H1 (cell line): ENCODE data around the gene RNFT2. TPM values are rescaled to one million over a fixed set of nuclear protein-coding genes. Genes with fewer than 3 reads are reported as not detected.

Experiments
- CTCF ChIA-PET: fragments of 300-600 bp; sonication (Branson Sonifier 250); formaldehyde crosslinking; loops from one replicate; lab custom pipeline; 2021; ENCODE audit not compliant: partially characterized antibody; lab: Charles Lee
- POLR2A ChIA-PET: fragments of 300-600 bp; sonication (Branson Sonifier 250); formaldehyde crosslinking; loops from one replicate; lab custom pipeline; 2021; ENCODE audit warnings: inconsistent platforms; ENCODE audit not compliant: partially characterized antibody; lab: Charles Lee
- DNase-seq, 2 experiments: peaks; one replicate each; pipeline versions ENCODE4 v3.0.0 to v3.0.0-alpha.2; 2010 to 2022; ENCODE audit warnings: low spot score in 2 of 2, low read depth in 1 of 2, mixed read lengths in 1 of 2
- FAIRE-seq: peaks from 2 replicates; lab custom pipeline; 2011; peaks lifted over from hg19 to GRCh38; lab: Jason Lieb, UNC
- H2AFZ ChIP-seq: 2 replicates; pipeline ENCODE4 v1.8.1; 2012; ENCODE audit warnings: low read length, inconsistent platforms
- H2AK5ac ChIP-seq: 2 replicates; pipeline ENCODE4 v1.6.1; 2013; ENCODE audit warnings: low read depth, low read length
- H2BK120ac ChIP-seq: replicated peaks from 2 replicates; pipeline ENCODE3; 2013; ENCODE audit warnings: low read depth, low read length, inconsistent platforms
- H2BK12ac ChIP-seq: 2 replicates; pipeline ENCODE4 v1.6.1; 2013; ENCODE audit warnings: low read depth, low read length
- H2BK15ac ChIP-seq: 2 replicates; pipeline ENCODE4 v1.6.1; 2013; ENCODE audit warnings: low read length
- H2BK20ac ChIP-seq: 2 replicates; pipeline ENCODE4 v1.6.1; 2013; ENCODE audit warnings: low read length
- H2BK5ac ChIP-seq: 2 replicates; pipeline ENCODE4 v1.6.1; 2013; ENCODE audit warnings: low read depth, low read length
- H3K14ac ChIP-seq: 2 replicates; pipeline ENCODE4 v1.6.1; 2013; ENCODE audit warnings: inconsistent platforms; ENCODE audit not compliant: insufficient read length
- H3K18ac ChIP-seq: 2 replicates; pipeline ENCODE4 v1.6.1; 2013; ENCODE audit warnings: low read length; ENCODE audit errors: extremely low read depth
- H3K23ac ChIP-seq: 2 replicates; pipeline ENCODE4 v1.6.1; 2013; ENCODE audit warnings: inconsistent platforms; ENCODE audit not compliant: insufficient read length
- H3K23me2 ChIP-seq: 2 replicates; pipeline ENCODE4 v1.6.1; 2013; ENCODE audit warnings: low read depth, low read length
- H3K27ac ChIP-seq: 2 replicates; pipeline ENCODE4 v1.6.1; 2011; ENCODE audit warnings: low read depth, low read length, inconsistent platforms
- H3K27me3 ChIP-seq, 4 experiments: replicated peaks in 1 of 4; 1 replicate in 1 of 4; 2 replicates in 3 of 4; pipeline versions ENCODE4 v1.6.1 to v1.8.1; 2011 to 2013; ENCODE audit warnings: low read length in 3 of 4, mild to moderate bottlenecking in 3 of 4, inconsistent platforms in 2 of 4, mixed read lengths in 2 of 4, moderate library complexity in 1 of 4; ENCODE audit not compliant: control insufficient read depth in 3 of 4, insufficient read depth in 3 of 4; ENCODE audit errors: extremely low read depth in 1 of 4
- H3K36me3 ChIP-seq, 4 experiments: 2 replicates each; pipeline versions ENCODE4 v1.6.1 to v1.8.1; 2011 to 2013; ENCODE audit warnings: mild to moderate bottlenecking in 4 of 4, low read length in 3 of 4, moderate library complexity in 2 of 4, control low read depth in 1 of 4, inconsistent platforms in 1 of 4; ENCODE audit not compliant: insufficient read depth in 4 of 4, control insufficient read depth in 2 of 4
- H3K4ac ChIP-seq: replicated peaks from 2 replicates; pipeline ENCODE3; 2013; ENCODE audit warnings: low read length, low read depth, mixed read lengths, inconsistent platforms; ENCODE audit not compliant: insufficient read length
- H3K4me1 ChIP-seq, 4 experiments: replicated peaks in 1 of 4; 1 replicate in 1 of 4; 2 replicates in 3 of 4; pipeline versions ENCODE4 v1.6.1 to v1.8.1; 2011 to 2013; ENCODE audit warnings: low read length in 3 of 4, inconsistent platforms in 2 of 4, mixed read lengths in 1 of 4; ENCODE audit not compliant: insufficient read depth in 4 of 4, control insufficient read depth in 3 of 4
- H3K4me2 ChIP-seq, 2 experiments: 2 replicates each; pipeline versions ENCODE4 v1.6.1 to v1.8.1; 2011 to 2013; ENCODE audit warnings: low read depth in 2 of 2, low read length in 2 of 2, control low read depth in 1 of 2, inconsistent platforms in 1 of 2, mild to moderate bottlenecking in 1 of 2; ENCODE audit not compliant: insufficient read depth in 1 of 2
- H3K4me3 ChIP-seq, 4 experiments: fragments of 200-600, 300-600 bp in 1 of 4; sonication (generic), shearing (Covaris generic), sonication (Bioruptor Twin) in 1 of 4; 2 replicates each; pipeline versions ENCODE4 v1.5.1 to v1.8.1; 2011 to 2016; ENCODE audit warnings: low read length in 4 of 4, low read depth in 3 of 4, control low read depth in 2 of 4, inconsistent platforms in 2 of 4, mild to moderate bottlenecking in 2 of 4, mixed read lengths in 1 of 4, moderate library complexity in 1 of 4; ENCODE audit not compliant: insufficient read depth in 2 of 4; ENCODE audit errors: extremely low read depth in 1 of 4
- H3K56ac ChIP-seq: replicated peaks from 2 replicates; pipeline ENCODE3; 2013; ENCODE audit warnings: low read depth, mild to moderate bottlenecking, mixed read lengths, low read length, inconsistent platforms; ENCODE audit not compliant: insufficient read length
- H3K79me1 ChIP-seq: 2 replicates; pipeline ENCODE4 v1.6.1; 2013; ENCODE audit warnings: low read depth, low read length, control low read depth
- H3K79me2 ChIP-seq, 2 experiments: 2 replicates each; pipeline versions ENCODE4 v1.6.1 to v1.8.1; 2012 to 2013; ENCODE audit warnings: low read length in 2 of 2, mild to moderate bottlenecking in 2 of 2, inconsistent platforms in 1 of 2; ENCODE audit not compliant: insufficient read depth in 2 of 2, control insufficient read depth in 1 of 2
- H3K9ac ChIP-seq, 4 experiments: replicated peaks in 1 of 4; 1 replicate in 1 of 4; 2 replicates in 3 of 4; pipeline versions ENCODE4 v1.6.1 to v1.8.1; 2011 to 2013; ENCODE audit warnings: low read depth in 3 of 4, low read length in 3 of 4, control low read depth in 2 of 4, mild to moderate bottlenecking in 2 of 4, moderate library complexity in 2 of 4, inconsistent platforms in 1 of 4; ENCODE audit errors: extremely low read depth in 1 of 4
- H3K9me3 ChIP-seq, 2 experiments: 2 replicates each; pipeline versions ENCODE4 v1.6.1 to v1.8.1; 2012 to 2013; ENCODE audit warnings: mild to moderate bottlenecking in 2 of 2, moderate library complexity in 2 of 2, control low read depth in 1 of 2, inconsistent platforms in 1 of 2, low read depth in 1 of 2, low read length in 1 of 2, mixed read lengths in 1 of 2; ENCODE audit not compliant: insufficient read depth in 2 of 2
- H4K20me1 ChIP-seq, 2 experiments: replicated peaks in 1 of 2; 2 replicates each; pipeline versions ENCODE3 to v1.8.1; 2011 to 2013; ENCODE audit warnings: inconsistent platforms in 2 of 2, low read length in 2 of 2, mild to moderate bottlenecking in 1 of 2; ENCODE audit not compliant: insufficient read depth in 2 of 2, control insufficient read depth in 1 of 2
- H4K5ac ChIP-seq: 2 replicates; pipeline ENCODE4 v1.6.1; 2013; ENCODE audit warnings: low read length, low read depth, mixed read lengths, inconsistent platforms; ENCODE audit not compliant: insufficient read length
- H4K8ac ChIP-seq: 2 replicates; pipeline ENCODE4 v1.8.0; 2013; ENCODE audit warnings: mild to moderate bottlenecking, moderate library complexity, low read length, inconsistent platforms; ENCODE audit not compliant: insufficient read depth; ENCODE audit errors: extremely low read depth
- H4K91ac ChIP-seq: replicated peaks from 2 replicates; pipeline ENCODE3; 2013; ENCODE audit warnings: low read length, mixed read lengths, inconsistent platforms; ENCODE audit not compliant: insufficient read length
- CHD1 ChIP-seq: IDR thresholded peaks from 2 replicates; pipeline ENCODE4 v1.6.1; 2012; ENCODE audit warnings: low read depth, low read length, improper control_type of control experiment
- CREB1 ChIP-seq: IDR thresholded peaks from 2 replicates; pipeline ENCODE4 v1.6.1; 2012; ENCODE audit warnings: inconsistent platforms
- GTF2F1 ChIP-seq: IDR thresholded peaks from 2 replicates; pipeline ENCODE4 v1.6.1; 2012; ENCODE audit warnings: low read depth, low read length, improper control_type of control experiment, borderline replicate concordance
- HDAC2 ChIP-seq, 2 experiments: fragments of 300-600 bp in 1 of 2; sonication (generic) in 1 of 2; IDR thresholded peaks; 2 replicates each; pipeline ENCODE4 v1.6.1; 2011 to 2012; ENCODE audit warnings: low read depth in 2 of 2, low read length in 2 of 2, mild to moderate bottlenecking in 2 of 2, moderate library complexity in 2 of 2, borderline replicate concordance in 1 of 2, inconsistent platforms in 1 of 2
- HDAC6 ChIP-seq: IDR thresholded peaks from one replicate; pipeline ENCODE4 v1.7.1; 2012; ENCODE audit warnings: low read depth, mild to moderate bottlenecking, inconsistent platforms, low read length, moderate library complexity
- JUND ChIP-seq: IDR thresholded peaks from 2 replicates; pipeline ENCODE4 v1.6.1; 2011; ENCODE audit warnings: mild to moderate bottlenecking, improper control_type of control experiment, low read length
- KDM4A ChIP-seq: IDR thresholded peaks from one replicate; pipeline ENCODE4 v1.7.1; 2012; ENCODE audit warnings: low read depth, mild to moderate bottlenecking, moderate library complexity, low read length, inconsistent platforms; ENCODE audit not compliant: severe bottlenecking
- MAFK ChIP-seq: IDR thresholded peaks from 2 replicates; pipeline ENCODE4 v1.6.1; 2012; ENCODE audit warnings: low read depth, mild to moderate bottlenecking, improper control_type of control experiment, low read length
- POU5F1 ChIP-seq: IDR thresholded peaks from 2 replicates; pipeline ENCODE4 v1.6.1; 2011; ENCODE audit warnings: low read depth, mild to moderate bottlenecking, low read length, moderate library complexity
- RAD21 ChIP-seq, 2 experiments: IDR thresholded peaks in 1 of 2; conservative IDR thresholded peaks in 1 of 2; 2 replicates each; pipeline ENCODE4 v1.6.1; 2011; ENCODE audit warnings: low read depth in 2 of 2, low read length in 2 of 2, improper control_type of control experiment in 1 of 2, inconsistent platforms in 1 of 2, mild to moderate bottlenecking in 1 of 2, moderate library complexity in 1 of 2
- RBBP5 ChIP-seq: IDR thresholded peaks from 2 replicates; pipeline ENCODE4 v1.7.1; 2012; ENCODE audit warnings: low read depth, mild to moderate bottlenecking, inconsistent platforms, low read length, moderate library complexity, borderline replicate concordance
- RNF2 ChIP-seq: fragments of 200-900, 300-1000 bp; sonication (generic); IDR thresholded peaks from 2 replicates; pipeline ENCODE4 v1.7.1; 2016; ENCODE audit warnings: borderline replicate concordance, low read depth, mild to moderate bottlenecking, antibody characterized with exemption, low read length; ENCODE audit not compliant: poor library complexity, severe bottlenecking; ENCODE audit errors: missing control alignments
- SP4 ChIP-seq: IDR thresholded peaks from 2 replicates; pipeline ENCODE4 v1.6.1; 2012; ENCODE audit warnings: low read length, inconsistent platforms
- YY1 ChIP-seq: IDR thresholded peaks from 2 replicates; pipeline ENCODE4 v1.6.1; 2011; ENCODE audit warnings: low read depth, mild to moderate bottlenecking, low read length
- ZNF274 ChIP-seq: IDR thresholded peaks from 2 replicates; pipeline ENCODE4 v1.7.0; 2012; ENCODE audit warnings: low read length, borderline replicate concordance; ENCODE audit errors: extremely low read depth
- WGBS, 2 experiments: shearing (Covaris generic) in 1 of 2; methylation state at CpG; one replicate each; pipeline versions ENCODE4 v1.1.6 to v1.1.7; 2013 to 2015; ENCODE audit warnings: low lambda C conversion rate in 2 of 2, mixed read lengths in 2 of 2, inconsistent platforms in 1 of 2, low coverage in 1 of 2, missing lambda C conversion rate in 1 of 2; ENCODE audit not compliant: insufficient replicate concordance in 2 of 2, insufficient coverage in 1 of 2, insufficient read length in 1 of 2; ENCODE audit errors: extremely low coverage in 1 of 2, missing lambda C conversion rate in 1 of 2; 5-methylcytosine and 5-hydroxymethylcytosine counted together
- polyA plus RNA-seq, 7 experiments: library from polyadenylated mRNA; depleted of rRNA in 3 of 7; stranded (reverse) in 5 of 7; unstranded in 2 of 7; fragments of >200 nt in 5 of 7; fragments of 200-250 nt in 2 of 7; gene quantifications; 1 replicate in 5 of 7; 2 replicates in 1 of 7; 4 replicates in 1 of 7; pipeline versions ENCODE4 v1.2.1 to v1.2.3, GENCODE V29; 2011 to 2013; ENCODE audit warnings: missing spikeins in 2 of 7, mixed read lengths in 2 of 7
- total RNA-seq: library from RNA; stranded (reverse); fragmentation: NEBNext Ultra II Directional; extraction: Animal tissue kit (Norgen Biotek cat#: 25700); gene quantifications from 2 replicates; pipeline ENCODE4 v1.2.1, GENCODE V29; 2021

The RNFT2 gene
- total and polyA plus RNA-seq, 2 of the 8 experiments (the other 6 are each of a cell fraction or from before 2014, with no cell fraction given), result 14.2 to 33.1 TPM

DNA sequence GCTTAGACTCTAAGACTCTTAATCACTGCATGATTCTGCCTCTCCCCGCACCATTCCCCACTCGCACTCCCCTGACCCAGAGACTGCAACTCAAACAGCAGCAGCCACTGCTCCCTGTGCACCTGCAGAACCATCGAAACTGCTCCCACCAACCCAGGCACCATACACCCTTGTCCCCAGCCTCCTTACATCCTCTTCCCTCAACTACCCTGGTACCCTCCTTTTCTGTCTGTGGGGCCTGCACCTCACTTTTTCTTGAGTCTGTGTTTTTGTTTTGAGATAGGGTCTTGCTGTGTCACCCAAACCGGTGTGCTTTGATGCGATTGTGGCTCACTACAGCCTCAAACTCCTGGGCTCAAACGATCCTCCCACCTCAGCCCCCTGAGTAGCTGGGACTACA, 69.4 kb downstream of the RNFT2 start:
- no peaks in the 10 kb centered on the region for H3K79me2 ChIP-seq
- no peaks in the 10 kb centered on the region for H3K9me3 ChIP-seq
- H2BK5ac ChIP-seq, result no peak overlapping the region
- H3K36me3 ChIP-seq, result no peaks in the 10 kb centered on the region
- no peak overlapping the region for H3K23ac ChIP-seq
- DNase-seq (no peak), FAIRE-seq (no peak)
- H3K9ac ChIP-seq, result no peak overlapping the region
- H3K4me3 ChIP-seq, result no peak overlapping the region
- H2BK120ac ChIP-seq, result no peak overlapping the region
- H3K23me2 ChIP-seq, result no peaks in the 10 kb centered on the region
- ChIA-PET POLR2A (no interaction called here), CTCF (no interaction called here)
- H4K20me1 ChIP-seq, result no peaks in the 10 kb centered on the region
- H2BK12ac ChIP-seq, result no peak overlapping the region
- no peak overlapping the region for H4K91ac ChIP-seq
- no peak overlapping the region for H3K27ac ChIP-seq
- no peaks in the 10 kb centered on the region for H3K79me1 ChIP-seq
- WGBS, 2 experiments, result 89% methylated on average over 6 of the region's 6 CpGs; no CpG with 5 or more reads in 1 of the 2 experiments
- no peak overlapping the region for H3K4me2 ChIP-seq
- no peak overlapping the region for H4K8ac ChIP-seq
- H3K27me3 ChIP-seq, result no peaks in the 10 kb centered on the region
- H2BK20ac ChIP-seq, result no peak overlapping the region
- no peak overlapping the region for H3K14ac ChIP-seq
- H3K56ac ChIP-seq, result no peak overlapping the region
- H2AFZ ChIP-seq, result no peak overlapping the region
- H3K18ac ChIP-seq, result no peak overlapping the region
- no peak overlapping the region for H2AK5ac ChIP-seq
- peaks cover 0 to 3% (median 0%) of the 10 kb centered on the region in 4 experiments; a peak in 1 of 7 replicates for H3K4me1 ChIP-seq
- H2BK15ac ChIP-seq, result no peak overlapping the region
- H3K4ac ChIP-seq, result no peak overlapping the region
- H4K5ac ChIP-seq, result no peak overlapping the region
- TF ChIP-seq HDAC6 (no peak), YY1 (no peak), KDM4A (no peak), RBBP5 (no peak), GTF2F1 (no peak), HDAC2 (IDR thresholded peaks at IDR 0.05; ENCODE audit: borderline replicate concordance in 1 of 2, low read depth in 2 of 2, low read length in 2 of 2) (no peak), MAFK (no peak), RAD21 (IDR thresholded peaks at IDR 0.05 in 1 of 2, conservative IDR thresholded peaks at IDR 0.05 in 1 of 2; ENCODE audit: low read depth in 2 of 2, low read length in 2 of 2) (no peak), RNF2 (no peak), POU5F1 (no peak), CREB1 (no peak), JUND (no peak), SP4 (no peak), ZNF274 (no peak), CHD1 (no peak)
